Hematopoietic multipotent progenitor cell treated with erythropoietin and hydrocortisone succinate and interleukin-3 and kit ligand, for 17 days (in vitro differentiated cells): Measurements from ENCODE around the gene SIGLEC10.
"Not testable (repeated sequence)": the region's sequence is repeated elsewhere in the genome, so short reads cannot be mapped to it uniquely, and the experiment has no call there.

Experiments used
- DNase-seq: peaks from one replicate; pipeline ENCODE4 v3.0.0-alpha.2; 2015; ENCODE audit warnings: low spot score

The SIGLEC10 gene

DNA sequence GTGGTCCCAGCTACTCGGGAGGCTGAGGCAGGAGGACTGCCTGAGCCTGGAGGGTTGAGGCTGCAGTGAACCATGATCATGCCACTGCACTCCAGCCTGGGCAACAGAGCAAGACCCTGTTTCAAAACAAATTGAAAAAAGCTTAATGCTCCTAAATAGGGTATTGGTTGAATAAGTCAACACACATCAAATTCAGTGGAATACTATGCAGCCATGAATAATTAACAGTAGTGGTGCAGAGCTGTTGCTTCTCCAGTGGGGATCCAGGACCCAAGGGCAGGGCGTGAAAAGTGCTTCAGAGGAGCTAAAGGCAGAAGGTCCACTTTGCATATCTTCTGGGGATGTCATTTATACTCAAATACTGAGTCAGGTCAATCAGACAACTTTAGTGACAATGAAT lies 22.6 kb upstream of the SIGLEC10 start:
- no peak for DNase-seq

DNA sequence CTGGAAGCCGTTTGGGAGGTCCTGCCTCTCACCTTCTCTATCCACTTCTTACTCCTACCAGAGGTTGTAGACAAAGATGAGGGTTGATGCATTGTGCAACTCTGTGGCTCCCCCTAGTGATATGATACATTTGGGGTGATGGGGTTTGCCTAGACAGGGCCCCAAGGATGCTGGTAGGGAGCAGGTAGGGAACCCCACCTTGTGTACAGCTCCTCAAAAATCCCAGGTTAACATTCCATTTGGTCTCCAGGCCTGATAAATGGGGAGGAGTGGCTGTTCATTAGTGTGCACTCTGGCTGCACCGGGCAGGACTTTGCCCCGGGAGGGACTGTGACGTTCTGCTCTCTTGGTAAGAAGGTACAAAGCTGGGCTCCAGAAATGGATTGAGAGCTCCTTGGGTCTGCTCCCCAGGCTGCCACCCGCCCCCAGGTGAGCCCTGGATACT lies 21.6 kb upstream of the SIGLEC10 start:
- DNase-seq: peak; percentile 38

DNA sequence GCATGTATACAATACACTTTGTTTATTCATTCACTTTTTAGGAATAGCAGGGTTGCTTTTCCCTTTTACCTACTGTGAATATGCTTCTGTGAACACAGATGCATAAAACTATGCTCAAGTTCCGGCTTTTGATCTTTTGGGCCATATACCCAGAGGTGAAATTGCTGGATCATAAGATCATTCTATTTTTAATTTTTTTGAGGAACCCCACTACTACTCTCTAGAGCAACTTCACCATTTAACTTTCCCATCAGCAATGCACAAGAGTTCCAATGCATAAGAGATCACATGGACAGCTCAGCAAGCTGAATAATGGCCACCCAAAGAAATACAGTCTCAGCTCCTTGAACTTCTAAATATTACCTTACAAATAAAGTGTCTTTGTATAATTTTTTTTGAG lies 17.0 kb upstream of the SIGLEC10 start:
- DNase-seq: no peak

DNA sequence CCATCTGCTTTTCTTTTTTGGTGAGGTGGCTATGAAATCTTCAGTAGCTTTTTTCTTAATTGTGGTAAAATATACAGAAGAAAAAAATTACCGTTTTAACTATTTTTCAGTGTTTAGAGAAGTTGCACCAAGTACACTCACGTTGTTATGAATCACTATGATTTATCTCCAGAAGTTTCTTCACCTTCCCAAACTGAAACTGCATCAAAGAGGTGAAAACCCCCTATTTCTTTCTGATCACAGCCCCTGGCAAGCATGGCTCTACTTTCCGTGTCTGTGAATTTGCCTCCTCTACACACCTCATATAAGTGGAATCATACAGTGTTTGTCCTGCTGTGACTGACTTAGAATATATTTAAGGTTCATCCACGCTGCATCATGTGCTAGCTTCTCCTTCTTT lies 15.6 kb upstream of the SIGLEC10 start:
- DNase-seq: no peak

DNA sequence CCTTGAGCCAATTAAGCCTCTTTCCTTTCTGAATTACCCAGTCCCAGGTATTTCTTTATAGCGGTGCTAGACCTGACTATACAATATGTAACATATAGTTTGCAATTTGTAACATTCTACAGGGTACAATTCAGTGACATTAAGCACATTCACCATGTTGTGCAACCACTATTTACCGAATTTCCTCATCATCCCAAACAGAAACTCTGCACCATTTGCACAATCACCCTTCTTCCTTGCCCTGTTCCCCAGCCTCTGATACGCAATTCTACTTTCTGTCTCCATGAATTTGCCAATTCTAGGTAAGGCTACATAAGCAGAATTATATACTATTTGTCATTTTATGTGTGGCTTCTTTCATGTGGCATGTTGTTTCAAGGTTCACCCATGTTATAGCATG lies 13.7 kb upstream of the SIGLEC10 start:
- no peak for DNase-seq

DNA sequence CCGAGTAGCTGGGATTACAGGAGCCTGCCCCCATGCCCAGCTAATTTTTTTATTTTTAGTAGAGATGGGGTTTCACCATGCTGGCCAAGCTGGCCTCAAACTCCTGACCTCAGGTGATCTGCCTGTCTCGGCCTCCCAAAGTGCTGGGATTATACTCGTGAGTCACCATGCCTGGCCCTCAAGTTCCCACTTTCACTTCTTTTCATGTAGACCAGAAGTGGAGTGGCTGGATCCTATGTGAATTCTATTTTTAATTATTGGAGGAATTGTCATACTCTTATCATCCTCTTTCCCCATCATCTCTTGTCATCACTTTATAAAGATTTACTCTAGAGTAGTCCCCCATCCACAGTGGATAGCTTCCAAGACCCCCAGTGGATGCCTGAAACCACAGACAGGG lies 12.8 kb upstream of the SIGLEC10 start:
- DNase-seq: no peak

DNA sequence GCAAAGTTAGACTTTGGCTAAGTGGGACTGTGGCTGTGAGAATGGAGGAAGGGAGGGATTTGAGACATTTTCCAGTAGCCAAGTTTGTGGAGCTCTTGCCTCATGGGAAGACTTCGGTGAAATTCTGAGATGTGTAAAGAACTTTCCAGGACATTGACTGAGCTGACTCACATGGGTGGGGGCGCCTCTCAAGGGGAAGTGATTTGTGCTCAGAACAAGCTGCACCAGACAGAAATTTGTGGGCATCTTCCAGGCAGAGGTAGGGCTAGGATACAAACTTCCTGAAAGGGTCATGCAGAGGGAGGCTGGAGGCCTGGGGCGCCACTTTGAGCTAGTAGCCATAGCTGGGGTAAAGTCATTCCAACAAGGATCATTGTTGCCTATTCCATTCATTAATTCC lies 9.8 kb upstream of the SIGLEC10 start:
- DNase-seq: no peak

DNA sequence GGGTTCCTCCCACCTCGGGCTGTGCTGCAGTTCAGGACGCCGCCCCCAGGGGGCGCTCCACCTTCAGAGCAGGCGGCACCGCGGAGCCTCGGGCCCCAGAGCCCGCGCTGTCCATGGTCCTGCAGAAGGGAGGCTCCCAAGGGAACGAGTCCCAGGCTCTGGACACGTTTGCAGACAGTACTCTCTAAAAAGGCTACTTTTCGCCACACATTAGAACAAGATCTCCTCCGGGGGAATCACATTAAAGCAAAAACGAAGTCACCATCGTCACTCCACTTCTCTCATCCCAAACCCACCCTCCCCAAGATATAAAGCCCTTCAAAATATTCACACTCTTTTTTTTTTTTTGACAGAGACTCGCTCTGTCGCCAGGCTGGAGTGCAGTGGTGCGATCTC lies 4.6 kb upstream of the SIGLEC10 start:
- DNase-seq: peak; percentile 82

DNA sequence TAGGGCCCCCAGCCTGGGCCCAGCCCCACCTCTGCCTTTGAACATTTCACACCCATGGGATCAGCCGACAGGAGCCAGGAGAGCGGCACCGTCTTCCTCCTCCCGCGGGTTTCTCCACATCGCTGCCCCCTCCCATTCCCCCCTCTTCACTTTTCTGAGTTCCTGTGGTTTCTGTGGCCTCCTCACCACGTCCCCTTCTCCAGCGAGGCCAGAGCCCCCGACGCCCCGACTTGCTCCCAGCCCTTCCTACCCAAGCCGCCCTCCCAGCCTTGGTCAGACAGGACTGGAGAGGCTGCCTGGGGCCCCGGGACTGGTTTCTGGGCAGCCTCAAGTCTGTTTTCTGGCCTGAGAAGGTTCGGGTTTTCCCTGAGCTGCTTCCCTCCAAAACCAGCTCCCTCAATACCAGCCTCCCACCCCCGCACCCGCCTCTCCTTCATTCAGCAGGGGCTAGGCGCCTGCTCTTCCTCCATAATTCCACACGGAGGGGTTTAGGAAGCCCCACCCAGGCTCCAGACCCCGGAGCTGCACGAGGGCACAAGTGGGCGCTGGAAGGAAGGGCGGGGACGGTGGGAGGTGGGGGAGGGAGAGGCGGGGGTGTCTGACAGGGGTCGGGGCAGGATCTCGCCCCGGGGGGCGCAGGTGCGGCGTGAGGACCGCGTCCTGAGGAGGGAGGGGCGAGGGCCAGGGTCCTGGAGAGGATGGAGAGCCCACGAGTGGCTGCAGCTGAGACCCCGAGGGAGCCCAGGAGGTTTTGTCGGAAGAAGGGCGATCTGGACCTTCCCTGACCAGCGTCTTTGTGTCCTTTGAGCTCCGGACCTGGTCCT lies 4.0 kb upstream of the SIGLEC10 start:
- DNase-seq: no peak

DNA sequence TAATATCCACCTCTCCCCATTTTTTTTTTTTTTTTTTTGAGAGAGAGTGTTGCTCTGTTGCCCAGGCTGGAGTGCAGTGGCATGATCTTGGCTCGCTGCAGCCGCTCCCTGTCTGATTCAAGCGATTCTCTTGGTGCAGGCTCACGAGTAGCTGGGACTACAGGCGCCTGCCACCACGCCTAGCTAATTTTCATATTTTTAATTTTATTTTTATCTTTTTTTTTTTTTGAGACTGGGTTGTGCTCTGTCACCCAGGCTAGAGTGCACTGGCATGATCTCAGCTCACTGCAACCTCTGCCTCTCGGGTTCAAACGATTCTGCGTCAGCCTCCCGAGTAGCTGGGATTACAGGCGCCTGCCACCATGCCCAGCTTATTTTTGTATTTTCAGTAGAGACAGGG lies 3.1 kb upstream of the SIGLEC10 start:
- DNase-seq: not testable (repeated sequence)

DNA sequence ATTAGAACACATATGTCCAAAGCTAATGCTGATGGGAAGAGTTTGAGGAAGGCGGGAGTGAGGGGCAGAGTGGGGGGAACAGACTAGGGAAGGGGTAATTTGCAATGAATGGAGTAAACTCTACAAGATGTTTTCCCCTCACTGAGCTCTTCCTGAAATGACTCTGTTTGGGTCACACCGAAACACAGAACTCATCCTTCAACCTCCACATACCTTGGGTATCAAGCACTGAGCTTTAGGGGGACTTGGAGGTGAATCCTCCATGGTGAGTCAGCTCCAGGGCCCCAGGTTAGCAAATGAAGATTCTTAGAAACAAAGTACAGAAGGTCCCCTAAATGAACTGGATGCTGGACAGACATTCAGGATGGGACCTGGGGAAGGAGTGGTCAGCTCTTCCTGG lies 1.3 kb upstream of the SIGLEC10 start:
- no peak for DNase-seq

DNA sequence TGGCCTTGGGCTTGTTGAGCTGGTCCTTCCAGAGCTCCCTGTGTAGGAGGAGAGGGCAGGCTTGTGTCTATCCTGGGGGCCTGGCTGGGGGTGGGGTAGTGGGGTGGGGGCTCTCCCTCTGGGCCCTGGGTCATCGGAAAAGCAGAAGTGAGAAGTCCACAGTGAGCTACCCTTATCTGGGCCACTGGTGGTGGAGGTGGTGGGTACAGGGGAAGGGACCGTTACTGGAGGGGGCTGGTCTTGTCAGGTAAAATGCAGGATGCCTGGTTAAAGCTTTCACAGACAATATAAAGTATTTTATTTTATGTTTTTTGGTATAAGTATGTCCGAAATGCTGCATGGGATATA lies 342 bp upstream of the SIGLEC10 start:
- no peak for DNase-seq

DNA sequence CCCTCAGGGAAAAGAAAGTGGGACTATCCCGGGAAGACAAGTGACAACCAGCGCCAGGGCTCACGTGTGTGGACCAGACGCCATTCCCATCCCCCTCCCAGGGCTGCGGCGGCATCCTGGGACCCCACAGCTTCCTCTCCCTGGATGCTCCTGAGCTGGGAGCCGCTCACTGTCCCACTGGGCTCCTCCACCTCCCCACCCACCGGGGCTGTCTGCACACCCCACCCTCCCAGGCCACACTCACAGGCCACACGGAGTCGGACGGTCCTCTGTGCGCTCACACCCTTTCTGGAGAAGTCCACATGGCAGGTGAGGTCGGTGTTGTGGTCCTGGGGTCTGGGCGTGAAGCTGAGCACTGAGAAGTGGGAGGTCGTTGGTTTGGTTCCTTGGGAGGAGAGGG lies 1.0 kb downstream of the SIGLEC10 start:
- not testable (repeated sequence) for DNase-seq

DNA sequence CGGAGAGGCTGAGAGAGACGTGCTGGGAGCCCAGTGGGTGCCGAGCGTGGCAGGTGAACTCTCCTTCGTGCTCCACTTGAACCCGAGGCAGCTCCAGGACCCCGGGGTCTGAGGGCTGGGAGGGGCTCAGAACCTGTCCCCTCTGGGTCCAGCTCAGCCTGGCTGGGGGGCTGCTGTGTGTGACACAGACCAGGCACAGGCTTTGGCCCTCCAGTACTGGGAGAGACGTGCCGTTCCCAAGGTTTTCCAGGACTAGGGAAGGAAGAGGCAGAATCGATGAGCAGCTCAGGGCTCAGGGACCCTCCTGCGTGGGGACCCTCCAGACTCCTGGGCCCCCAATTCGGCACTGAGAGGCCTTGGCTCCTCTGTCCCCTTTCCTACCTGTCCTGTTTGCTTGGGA lies 2.3 kb downstream of the SIGLEC10 start:
- DNase-seq: no peak

DNA sequence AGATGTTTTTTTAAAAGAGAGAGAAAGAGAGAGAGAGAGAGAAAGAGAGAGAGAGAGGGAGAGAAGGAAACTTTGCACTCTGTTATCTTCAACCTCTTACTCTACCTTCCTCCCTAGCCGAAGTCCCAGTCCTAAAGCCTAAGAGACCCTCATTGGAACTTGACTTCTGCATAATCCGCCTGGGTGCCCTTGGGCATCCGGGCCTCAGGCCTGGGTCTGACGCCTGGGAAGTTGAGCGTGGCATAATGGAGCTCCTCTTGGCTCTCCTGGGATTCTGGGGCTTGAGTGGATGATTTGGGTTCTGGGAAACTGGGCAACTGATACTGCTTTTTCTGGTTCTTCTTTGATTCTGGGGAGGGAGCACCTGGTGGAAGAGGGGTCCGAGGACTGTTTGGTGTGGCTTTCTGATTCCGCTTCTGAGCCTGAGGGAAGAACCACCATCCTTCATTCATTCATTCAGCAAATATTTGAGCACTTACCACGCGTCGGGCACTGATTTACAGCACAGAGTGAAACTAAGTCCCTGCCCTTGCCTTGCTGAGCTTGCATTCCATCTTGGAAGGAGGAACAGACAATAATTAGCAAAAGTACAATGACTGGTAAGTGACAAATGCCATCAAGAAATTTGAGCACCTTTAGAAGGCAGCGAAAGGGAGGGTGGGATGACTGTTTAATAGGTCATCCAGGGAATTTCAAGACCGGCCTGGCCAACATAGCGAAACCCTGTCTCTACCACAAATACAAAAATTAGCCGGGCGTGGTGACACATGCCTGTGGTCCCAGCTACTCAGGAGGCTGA lies 6.3 kb downstream of the SIGLEC10 start:
- DNase-seq: no peak

DNA sequence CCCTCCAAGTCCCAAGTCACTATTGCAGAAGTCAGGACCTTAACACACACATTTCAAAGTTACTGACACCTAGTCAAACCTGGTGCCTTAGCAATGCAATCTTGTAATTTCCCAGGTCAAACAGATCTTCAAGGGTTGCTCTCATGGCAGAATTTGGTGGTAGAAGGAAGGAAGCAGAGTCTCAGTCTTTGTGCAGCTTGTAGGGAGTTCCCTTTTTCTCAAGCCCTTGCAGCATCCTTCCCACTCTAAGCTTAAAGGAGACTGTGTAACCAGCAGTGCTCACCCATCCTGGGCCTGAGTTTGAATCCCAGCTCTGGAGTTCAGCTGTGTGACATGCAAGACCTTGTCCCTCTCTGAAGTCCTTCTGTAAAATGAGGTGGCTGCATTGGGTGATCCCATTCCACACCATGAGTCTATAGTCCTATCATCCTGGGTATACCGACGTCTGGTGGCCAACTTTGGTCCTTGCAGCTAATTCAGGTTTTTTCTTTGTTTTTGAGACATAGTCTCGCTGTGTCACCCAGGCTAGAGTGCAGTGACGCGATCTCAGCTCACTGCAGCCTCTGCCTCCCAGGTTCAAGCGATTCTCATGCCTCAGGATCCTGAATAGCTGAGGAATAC lies 9.8 kb downstream of the SIGLEC10 start:
- peak; percentile 42 for DNase-seq

DNA sequence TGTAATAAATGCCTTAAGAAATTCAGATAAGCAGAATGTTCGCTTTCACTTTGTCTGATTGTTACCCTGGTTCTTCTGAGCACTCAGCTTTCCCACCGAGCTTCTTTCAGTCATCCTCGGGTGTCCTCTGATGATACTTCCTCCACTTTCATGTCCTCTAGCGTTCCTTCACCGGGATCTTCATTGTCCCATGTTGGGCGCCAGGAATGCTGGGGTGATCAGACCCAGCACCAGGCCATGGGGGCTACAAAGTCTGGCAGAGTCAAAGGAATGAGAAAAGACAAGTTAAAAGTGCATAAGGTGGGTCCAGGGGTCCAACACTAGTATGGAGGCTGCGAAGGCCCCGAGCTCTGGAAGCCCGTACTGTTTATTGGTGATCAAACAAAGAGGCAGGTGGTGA lies 15.3 kb downstream of the SIGLEC10 start:
- no peak for DNase-seq

DNA sequence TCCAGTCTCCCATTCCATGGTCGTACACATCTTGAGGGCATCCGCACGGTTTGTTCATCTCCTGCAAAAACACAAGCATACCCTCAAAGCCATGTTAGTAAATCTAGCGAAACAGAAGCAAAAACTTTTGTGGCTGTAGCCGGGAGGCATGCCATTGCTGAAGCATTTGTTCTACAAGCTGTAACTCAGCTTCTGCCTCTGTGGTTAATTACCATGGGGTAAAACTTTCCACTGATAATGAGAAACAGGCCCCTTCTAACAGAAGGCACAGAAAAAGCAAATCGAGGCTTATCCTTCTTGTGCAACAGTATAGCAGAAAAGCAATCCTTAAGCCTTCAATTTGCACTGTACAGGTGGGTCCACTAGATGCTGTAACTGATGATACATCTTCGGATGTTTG lies 17.5 kb downstream of the SIGLEC10 start:
- DNase-seq: not testable (repeated sequence)

DNA sequence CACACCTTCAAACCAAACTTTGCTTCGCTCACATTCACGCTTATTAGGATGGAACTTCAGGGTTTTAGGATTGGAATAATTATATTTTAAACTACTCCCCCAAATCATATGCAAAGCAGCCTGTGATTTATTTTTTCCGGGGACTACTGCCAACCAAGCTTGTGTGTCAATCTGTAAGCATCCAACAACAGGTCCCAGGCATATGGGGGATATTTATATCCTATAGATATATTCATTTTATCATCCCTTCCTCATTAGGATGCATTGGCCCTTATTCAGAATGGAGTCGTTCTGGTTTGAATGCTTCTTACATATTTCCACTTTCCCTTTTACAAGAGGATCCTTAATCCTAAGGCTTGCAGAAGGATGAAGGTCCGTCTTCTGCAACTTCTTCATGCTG lies 18.2 kb downstream of the SIGLEC10 start:
- no peak for DNase-seq

DNA sequence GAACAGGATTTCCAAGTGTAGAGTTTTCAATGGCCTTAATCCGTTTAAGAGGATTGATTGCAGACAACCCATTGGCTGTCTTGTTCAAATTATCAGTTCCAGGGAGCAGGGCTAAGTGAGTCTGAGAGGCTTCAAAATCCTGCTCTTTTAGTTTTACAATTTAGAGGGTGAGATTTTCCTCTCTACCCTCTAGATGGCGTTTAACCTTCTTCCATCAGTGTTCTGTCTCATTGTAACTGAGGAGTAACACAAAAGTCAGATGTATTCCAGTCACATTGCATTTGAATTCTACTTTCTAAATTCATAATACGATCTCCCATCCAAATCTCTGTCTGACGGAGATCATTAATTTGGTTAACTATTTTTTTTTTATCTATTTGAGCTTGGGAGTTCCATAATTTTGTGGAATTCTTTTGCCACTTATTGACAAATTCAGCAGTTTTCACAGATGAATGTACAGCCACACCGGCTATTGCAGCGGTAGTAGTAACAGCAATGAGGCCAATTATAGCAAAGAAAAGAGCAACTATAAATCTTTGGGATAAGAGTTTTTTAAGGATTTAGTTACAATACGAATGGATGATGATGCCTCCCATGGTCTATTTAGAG lies 19.2 kb downstream of the SIGLEC10 start:
- DNase-seq: peak; percentile 35

DNA sequence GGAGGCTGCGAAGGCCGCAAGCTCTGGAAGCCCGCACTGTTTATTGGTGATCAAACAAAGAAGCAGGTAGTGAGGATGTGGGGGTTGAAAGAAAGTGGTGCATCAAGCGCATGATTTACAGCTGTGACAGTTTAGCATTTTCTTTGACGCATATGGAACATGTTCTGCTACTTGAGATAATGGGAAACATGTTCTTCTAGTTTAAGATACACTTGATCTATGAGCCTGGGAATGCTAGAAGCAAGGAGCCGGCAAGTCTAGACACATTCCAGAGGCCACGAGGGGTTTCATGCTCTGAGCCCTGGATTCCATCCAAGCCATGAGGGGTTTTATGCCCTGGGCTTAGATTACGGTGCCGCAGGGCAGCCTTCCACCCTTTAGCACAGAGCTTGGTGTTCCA lies 20.0 kb downstream of the SIGLEC10 start:
- DNase-seq: not testable (repeated sequence)

DNA sequence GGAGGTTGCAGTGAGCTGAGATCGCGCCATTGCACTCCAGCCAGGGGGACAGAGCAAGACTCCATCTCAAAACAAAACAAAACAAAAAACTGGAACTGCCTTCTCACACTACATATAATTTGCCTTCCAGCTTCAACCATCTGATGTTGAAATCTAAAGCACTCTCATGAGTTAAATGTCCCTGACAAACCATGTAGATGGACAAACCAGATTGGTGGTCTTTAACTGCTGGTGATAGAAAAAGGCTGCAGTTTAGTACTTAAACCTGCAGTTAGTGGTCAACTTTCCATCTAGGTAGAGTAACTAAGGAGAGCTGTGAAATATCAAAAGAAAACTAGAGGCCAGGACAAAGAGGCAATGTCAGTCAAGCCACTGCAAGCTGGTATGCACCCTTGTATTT lies 21.3 kb downstream of the SIGLEC10 start:
- no peak for DNase-seq
